Ecto neural progenitor cell (in vitro differentiated cells): ENCODE results near the gene ARMC5.
"Not testable (repeated sequence)": the region's sequence is repeated elsewhere in the genome, so short reads cannot be mapped to it uniquely, and the experiment has no call there.

Experiments
- DNase-seq: peaks from one replicate; pipeline ENCODE4 v3.0.0-alpha.2; 2018; ENCODE audit warnings: low spot score

The ARMC5 gene

DNA sequence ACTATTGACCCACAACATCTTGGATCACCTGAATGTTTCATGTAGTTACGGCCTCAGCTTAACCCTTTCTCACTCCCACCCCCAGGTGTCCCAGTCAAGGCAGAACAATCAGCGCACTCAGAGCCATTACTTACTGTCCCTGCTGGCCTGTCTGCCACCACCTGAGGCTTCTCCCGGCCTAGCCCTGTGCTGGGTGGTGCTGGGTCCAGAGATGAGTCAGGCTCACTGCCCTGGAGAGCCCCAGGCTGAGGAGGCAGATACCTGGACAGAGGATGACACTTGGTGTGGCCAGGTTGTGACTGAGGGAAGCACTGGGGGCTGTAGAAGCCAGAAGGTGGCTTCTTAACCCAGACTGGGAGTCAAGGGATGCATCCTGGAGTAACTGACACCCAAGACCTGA lies 19.7 kb downstream of the ARMC5 start:
- DNase-seq = no peak

DNA sequence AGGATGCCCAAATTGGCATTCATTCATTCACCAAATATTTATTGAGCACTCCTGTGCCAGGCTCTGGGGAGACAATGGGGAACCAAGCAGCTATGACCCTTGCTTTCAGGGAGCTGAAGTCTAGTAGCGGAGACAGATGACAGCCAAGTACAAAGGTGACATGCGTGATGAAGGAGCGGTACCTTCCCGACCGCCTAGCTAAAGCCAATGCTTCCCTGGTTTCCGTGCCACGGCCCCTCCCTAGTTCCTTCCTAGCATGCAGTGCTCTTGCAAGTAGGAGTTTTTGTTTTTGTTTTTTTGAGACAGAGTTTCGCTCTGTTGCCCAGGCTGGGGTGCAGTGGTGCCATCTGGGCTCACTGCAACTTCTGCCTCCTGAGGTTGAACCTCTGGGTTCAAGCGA lies 20.4 kb downstream of the ARMC5 start:
- no peak for DNase-seq

DNA sequence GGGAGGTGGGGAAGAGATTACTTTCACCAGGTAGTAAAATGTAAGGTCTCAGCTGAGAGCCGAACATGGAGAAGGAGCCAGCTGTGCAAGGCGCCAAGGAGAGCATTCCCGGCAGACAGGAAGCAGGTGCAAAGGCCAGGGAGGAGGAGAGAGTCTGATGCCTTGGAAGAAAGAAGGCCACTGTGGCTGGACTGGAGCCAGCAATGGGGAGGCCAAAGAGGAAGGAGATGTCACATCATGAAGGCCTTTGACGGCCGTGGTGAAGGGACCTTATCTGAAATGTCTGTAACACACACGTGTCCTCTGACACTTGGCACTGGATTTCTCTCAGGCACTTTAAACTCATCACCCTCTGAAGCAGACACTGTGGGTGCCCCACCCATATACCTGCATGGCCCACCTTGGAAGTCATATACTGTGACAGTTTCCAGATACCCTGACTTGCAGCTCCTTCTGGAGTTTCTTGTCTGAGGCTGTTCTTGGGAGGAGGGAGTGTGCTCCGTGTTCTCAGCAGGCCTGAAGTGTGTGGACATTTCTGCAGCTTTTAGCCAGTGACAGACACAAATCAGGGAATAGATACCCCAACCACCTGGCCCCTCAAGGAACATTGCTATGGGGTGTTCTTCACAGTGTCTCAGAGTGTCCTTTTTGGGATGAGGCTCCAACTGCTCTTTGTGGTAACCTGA lies 21.7 kb downstream of the ARMC5 start:
- no peak for DNase-seq

DNA sequence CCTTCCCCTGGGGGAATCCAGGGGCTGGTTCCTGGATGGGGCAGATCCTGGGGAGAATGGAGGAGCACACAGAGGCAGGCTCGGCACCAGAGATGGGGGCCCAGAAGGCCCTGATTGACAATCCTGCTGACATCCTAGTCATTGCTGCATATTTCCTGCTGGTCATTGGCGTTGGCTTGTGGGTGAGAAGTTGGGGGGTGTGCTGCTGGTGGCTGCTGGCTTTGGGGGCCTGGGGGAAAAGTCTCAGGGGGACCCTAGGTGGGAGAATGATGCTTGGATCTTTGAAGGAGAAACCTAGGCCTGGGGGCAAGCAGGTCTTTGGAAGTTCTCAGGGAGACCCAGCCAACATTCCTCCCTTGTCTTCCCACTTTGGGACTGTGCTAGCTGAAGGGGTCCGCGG lies 23.8 kb downstream of the ARMC5 start, which contains the start of gene SLC5A2:
Gene SLC5A2 (plus strand): TSS at position 43 of the 400 bp plus-strand sequence. CDS start 14 bp downstream, at position 57.
- no peak for DNase-seq

DNA sequence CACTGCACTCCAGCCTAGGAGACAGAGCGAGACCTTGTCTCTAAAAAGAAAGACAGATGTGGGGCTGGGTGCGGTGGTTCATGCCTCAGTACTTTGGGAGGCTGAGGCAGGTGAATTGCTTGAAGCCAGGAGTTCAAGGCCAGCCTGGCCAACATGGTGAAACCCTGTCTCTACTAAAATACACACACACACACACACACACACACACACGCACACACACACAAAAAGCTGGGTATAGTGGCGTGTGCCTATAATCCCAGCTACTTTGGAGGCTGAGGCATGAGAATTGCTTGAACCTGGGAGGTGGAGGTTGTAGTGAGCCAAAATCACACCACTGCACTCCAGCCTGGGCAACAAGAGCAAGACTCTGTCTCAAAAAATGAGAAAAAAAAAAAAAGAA lies 24.7 kb downstream of the ARMC5 start:
- DNase-seq = not testable (repeated sequence)

DNA sequence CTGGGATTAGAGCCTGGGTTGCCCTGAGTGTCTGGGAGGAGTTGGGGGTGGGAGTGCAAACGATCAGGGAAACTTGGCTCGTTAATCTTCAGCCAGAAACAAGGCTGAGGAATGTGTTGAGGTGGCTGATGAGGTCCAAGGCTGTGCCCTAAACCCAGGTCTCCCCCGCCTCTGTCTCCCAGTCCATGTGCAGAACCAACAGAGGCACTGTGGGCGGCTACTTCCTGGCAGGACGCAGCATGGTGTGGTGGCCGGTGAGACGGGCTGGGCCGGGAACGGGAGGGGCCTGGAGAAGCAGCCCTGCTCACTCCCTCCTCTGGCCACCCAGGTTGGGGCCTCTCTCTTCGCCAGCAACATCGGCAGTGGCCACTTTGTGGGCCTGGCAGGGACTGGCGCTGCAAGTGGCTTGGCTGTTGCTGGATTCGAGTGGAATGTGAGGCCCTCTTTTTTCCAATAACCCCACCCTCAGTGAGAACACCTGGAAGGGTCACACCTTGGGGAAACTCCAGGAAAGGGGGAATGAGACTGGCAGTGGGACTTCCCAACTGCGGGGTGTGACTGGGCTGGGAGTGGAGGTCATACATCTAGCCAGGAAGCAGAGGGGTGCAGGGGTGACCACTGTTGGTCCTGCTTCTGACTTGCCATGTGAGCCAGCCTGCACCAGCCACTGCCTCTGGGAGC lies 25.3 kb downstream of the ARMC5 start:
- no peak for DNase-seq

DNA sequence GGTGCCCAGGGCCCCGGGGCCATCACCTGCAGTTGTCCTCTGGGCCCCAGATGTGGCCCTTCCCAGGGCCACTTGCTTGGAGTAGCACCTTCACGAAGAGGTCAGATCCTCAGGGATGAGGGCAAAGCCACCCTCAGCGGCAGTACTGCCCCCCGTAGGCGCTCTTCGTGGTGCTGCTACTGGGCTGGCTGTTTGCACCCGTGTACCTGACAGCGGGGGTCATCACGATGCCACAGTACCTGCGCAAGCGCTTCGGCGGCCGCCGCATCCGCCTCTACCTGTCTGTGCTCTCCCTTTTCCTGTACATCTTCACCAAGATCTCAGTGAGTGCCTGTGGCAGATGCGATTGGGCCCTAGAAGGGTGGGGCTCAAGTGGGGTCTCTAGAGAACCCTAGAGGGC lies 26.3 kb downstream of the ARMC5 start:
- no peak for DNase-seq

DNA sequence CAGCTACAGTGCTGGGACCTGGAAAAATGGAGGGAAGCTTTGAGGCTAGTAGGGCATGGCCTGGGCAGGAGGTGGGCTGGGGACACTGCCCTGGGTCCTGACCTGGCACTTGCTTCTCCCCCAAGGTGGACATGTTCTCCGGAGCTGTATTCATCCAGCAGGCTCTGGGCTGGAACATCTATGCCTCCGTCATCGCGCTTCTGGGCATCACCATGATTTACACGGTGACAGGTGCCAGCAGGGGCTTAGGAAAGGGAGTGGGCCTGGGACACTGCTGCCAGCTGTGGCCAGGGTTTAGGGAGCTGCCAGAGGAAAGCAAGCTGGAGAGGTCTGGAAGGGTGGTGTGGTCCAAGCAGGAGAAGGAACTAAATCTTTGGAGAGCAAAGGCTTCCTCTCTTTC lies 26.7 kb downstream of the ARMC5 start:
- no peak for DNase-seq

DNA sequence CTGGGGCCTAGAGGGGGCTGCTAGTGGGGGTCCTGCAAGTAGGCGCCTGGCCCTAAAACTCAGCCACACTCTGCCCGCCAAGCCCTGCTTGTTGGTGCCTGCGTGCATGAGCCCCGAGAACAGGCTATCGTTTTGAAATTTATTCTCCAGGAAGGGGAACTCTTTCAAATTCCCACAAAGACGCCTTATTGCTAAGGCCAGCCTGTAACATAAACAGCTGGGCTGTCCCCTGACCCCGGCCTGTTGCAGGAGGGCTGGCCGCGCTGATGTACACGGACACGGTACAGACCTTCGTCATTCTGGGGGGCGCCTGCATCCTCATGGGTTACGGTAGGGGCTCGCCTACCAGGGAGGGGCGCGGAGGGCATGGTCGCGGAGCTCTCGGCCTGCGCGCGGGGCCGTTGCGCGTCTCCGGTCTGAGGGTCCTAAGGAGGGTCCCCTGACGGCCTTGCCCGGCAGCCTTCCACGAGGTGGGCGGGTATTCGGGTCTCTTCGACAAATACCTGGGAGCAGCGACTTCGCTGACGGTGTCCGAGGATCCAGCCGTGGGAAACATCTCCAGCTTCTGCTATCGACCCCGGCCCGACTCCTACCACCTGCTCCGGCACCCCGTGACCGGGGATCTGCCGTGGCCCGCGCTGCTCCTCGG lies 27.9 kb downstream of the ARMC5 start:
- no peak for DNase-seq

DNA sequence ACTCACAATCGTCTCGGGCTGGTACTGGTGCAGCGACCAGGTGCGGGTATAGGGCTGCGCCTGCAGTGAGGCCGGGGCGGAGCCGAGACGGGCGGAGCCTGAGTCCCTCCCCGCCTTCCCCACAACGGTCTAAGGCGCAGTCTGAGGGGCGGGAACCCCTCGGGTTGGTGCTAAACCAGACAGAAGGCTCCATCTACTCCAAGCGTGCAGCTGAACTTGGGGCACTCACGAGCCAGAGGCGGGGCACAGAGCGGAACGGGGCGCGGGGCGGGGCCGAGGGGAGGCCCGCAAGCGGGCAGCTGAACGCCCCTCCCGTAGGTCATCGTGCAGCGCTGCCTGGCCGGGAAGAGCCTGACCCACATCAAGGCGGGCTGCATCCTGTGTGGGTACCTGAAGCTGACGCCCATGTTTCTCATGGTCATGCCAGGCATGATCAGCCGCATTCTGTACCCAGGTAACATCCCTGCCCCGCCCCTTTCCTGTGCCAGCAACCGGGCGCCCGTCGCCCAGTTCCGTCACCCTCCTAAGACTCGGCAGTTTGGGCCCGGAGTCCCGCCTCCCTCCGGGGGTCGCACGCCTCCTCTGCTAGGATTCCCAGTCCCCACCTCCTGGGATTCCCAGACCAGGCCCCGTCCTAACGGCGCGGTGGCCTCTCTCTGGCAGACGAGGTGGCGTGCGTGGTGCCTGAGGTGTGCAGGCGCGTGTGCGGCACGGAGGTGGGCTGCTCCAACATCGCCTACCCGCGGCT lies 28.6 kb downstream of the ARMC5 start:
- DNase-seq = peak; percentile 64

DNA sequence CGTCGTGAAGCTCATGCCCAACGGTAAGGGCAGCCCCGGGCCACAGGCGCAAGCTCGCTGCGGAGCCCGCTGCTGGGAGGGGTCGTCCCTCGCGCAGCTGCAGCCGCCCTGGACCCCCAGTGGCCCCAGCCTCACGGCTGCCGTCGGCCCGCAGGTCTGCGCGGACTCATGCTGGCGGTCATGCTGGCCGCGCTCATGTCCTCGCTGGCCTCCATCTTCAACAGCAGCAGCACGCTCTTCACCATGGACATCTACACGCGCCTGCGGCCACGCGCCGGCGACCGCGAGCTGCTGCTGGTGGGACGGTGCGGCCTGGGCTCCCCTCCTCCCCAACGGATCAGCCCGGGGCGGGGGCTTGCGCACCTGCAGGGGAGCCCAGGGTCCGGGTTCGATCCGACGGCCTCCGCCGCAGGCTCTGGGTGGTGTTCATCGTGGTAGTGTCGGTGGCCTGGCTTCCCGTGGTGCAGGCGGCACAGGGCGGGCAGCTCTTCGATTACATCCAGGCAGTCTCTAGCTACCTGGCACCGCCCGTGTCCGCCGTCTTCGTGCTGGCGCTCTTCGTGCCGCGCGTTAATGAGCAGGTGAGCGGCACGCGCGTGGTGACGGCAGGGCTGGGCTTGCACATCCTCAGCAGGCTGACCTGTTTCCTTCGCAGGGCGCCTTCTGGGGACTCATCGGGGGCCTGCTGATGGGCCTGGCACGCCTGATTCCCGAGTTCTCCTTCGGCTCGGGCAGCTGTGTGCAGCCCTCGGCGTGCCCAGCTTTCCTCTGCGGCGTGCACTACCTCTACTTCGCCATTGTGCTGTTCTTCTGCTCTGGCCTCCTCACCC lies 29.4 kb downstream of the ARMC5 start:
- DNase-seq = no peak

DNA sequence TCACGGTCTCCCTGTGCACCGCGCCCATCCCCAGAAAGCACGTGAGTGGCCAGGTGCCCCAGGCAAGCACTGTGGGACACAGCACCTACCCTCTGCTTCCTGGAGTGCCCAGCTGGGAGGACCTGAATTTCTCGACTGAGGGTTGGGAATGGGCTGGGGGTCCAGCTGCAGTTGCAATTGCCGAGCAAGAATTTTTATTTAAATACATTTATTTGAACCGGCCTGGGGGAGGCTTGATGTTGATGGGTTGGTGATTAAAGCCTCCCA lies 29.9 kb downstream of the ARMC5 start:
- DNase-seq = no peak

DNA sequence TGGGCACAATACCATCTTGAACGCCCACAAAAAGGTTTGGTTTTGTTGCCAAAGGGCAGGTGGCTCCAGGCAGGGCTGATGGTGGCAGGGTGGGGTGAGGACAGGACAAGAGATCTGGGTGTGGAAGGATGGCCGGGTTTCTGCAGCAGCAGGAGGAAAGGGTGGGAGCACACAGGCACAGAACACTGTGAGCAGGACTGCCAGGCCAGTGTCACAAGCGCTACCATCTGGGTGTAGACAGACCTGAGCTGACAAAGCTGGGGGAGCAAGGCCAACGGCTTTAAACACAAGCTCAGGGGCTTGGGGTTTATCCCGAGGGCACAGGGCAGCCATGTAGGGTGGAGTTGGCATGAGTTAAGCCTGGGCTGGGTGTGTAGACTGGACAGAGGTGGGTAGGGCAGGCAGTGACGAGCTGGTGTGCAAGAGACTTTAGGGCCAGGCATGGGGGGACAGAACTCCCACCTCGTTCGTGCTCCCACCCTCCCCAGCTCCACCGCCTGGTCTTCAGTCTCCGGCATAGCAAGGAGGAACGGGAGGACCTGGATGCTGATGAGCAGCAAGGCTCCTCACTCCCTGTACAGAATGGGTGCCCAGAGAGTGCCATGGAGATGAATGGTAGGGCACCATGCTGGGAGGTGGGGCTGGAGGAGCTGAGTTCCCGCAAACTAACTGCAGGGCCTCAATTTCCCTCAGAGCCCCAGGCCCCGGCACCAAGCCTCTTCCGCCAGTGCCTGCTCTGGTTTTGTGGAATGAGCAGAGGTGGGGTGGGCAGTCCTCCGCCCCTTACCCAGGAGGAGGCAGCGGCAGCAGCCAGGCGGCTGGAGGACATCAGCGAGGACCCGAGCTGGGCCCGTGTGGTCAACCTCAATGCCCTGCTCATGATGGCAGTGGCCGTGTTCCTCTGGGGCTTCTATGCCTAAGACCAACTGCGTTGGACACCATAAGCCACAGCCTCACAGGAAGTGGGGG lies 30.6 kb downstream of the ARMC5 start:
- no peak for DNase-seq

DNA sequence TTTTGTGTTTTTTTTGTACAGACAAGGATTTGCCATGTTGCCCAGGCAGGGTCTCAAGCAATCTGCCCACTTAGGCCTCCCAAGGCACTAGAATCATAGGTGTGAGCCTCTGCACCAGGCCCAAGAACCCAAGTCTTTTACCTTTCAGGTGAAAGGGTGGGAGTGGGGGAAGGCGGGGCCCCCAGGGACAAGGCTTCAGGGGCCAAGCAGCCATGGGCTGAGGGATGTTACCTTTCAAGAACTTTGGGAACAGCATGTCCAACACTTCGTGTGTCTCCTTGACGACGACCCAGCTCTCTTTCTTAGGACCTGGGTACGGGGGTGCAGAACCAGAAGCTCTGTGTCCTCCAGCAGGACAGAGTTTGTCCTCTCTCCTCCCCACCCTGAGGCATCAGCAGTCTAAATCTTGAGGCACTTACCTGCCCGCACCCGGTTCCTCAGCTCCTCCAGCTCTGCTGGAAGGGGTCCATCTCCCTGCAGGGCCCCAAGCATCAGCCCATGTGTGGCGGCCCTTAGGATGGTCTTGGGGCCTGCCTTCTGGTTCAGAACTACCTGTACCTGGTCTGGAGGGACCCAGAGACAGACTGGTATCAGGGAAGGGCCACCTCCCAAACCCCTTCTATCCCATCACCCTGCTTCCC lies 32.6 kb downstream of the ARMC5 start:
- DNase-seq = no peak

DNA sequence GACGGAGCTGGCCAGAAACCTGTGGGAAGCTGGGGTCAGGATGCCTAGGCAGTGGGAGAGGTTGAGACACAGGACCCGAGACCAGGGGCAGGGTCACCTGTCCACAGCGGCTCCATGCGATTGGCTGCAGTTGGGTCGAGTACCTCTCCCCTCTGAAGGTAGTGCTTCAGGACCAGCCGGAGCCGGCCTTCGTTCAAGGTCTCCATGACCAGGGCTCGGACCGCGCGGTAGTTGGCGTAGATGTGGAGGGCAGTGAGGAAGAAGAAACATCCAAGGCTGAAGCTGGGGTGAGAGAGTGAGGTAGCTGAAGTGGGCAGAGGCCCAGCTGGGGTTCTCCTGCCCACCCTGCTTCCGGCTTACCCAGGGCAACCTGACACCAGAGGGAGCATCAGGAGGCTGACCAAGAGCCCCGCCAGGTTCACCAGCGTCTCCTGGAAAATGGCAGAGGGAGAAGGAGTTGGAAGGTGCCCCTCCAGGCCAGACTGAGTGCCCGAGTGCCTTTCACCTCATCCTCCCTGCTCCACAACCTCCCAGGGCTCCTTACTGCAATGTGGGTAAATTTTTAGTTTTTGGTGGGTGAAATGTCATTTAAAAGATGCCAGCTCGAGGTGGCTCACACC lies 34.3 kb downstream of the ARMC5 start:
- DNase-seq = no peak

DNA sequence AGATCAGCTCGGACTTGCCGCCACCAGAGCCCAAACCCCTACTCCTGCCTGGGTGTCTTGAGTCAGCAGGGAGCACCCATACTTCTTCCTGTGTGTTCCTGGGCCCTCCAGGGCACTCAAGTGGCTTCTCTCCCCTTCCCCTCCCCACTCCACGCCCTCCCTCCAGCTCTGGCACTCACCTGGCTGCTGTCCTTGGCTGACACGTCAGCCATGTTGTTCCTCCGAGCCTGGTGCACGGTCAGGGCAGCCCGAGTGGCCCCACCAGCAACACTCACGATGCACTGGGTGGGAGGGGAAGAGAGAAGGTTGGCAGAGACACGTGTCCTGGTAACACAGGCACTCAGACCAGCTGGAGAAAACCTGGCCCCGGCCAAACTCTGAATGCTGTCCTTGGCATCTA lies 37.4 kb downstream of the ARMC5 start:
- no peak for DNase-seq

DNA sequence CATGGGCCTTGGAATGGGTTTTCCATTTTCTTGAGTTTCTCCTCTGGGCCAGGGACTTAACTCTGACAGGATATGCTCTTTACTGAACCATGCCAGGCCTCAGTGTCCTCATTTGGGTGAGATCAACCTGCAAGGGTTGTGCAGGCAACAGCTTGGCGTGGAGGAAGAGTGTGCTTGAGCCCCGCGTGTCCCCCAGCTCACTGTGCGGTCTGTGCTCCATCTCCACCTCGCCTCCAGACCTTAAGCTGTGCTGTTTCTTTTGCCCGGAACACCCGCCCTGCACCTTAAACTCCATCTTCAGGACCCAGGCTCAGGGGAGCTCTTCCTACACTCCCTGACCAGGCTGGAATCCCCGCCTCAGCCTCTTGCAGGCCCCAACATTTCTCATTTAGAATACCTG lies 39.2 kb downstream of the ARMC5 start:
- DNase-seq = no peak

DNA sequence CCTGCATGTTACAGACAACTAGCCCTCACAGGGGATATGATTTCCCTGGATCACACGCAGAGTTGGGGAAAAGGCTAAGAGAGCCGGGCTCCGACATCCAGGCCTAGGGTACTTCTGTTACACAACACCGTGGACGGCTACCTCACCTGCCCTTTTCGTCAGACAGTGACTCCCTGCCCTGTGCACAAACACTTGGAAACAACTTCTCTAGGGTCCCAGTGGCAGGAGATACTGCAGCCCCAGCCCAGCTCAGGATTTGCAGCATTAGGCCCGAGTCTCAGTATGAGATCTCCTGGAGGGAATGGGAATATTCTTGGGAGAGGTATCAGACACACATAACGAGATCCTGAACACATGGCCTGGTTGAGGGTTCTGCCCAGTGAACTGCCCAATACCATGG lies 40.6 kb downstream of the ARMC5 start:
- no peak for DNase-seq

DNA sequence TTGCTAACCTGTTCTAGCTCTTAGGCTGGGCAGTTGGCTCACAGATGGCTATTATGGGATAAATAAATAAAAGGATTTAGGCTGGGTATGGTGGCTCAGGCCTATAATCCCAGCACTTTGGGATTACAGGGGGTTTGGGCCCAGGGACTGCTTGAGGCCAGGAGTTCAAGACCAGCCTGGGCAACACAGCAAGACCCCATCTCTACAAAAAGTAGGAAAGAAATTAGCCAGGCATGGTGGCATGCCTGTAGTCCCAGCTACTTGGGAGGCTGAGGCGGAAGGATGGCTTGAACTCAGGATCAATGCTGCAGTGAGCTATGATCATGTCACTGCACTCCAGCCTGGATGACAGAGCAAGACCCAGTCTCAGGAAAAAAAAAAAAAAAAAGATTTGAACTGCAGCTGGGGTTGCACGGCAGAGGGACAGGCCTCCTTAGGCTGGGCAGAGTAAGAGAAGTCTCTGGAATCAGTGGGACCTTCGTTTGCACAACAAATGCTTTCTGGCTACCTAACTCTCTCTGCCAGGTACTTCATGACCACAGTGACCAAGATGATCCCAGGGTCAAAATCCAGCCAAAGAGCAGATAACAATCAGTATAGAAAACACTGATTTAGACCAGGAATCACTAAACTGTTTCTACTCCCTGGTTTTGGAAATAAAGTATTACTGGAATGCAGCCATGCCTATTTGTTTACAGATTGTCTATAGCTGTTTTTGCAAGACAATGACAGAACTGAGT lies 42.1 kb downstream of the ARMC5 start:
- no peak for DNase-seq
